HepG2 (cell line): ENCODE data around the gene ARL8A. TPM values are rescaled to one million over a fixed set of nuclear protein-coding genes. Genes with fewer than 3 reads are reported as not detected.
A peak's percentile ranks its signal among the peaks of the same experiment; 100 is the strongest.

Experiments used
- ASH2L ChIP-seq: fragments of 300-600, 200-600 bp; sonication (generic); IDR thresholded peaks from 2 replicates; pipeline ENCODE4 v1.7.0; 2017; ENCODE audit warnings: low read depth, mild to moderate bottlenecking, moderate library complexity, mixed read lengths, low read length; ENCODE audit not compliant: insufficient read length
- ERF ChIP-seq: IDR thresholded peaks from 2 replicates; pipeline ENCODE4 v1.6.1; 2018; ENCODE audit warnings: missing biosample characterization, missing genetic modification reagents
- LCORL ChIP-seq, 2 experiments: fragments of 450-650 bp in 1 of 2; sonication (generic) in 1 of 2; formaldehyde crosslinking in 1 of 2; IDR thresholded peaks; 2 replicates each; pipeline versions ENCODE4 v1.5.0 to v1.6.1; 2017 to 2020; ENCODE audit warnings: antibody characterized with exemption in 1 of 2, missing genetic modification reagents in 1 of 2
- RARG ChIP-seq: sonication (generic); formaldehyde crosslinking; IDR thresholded peaks from 2 replicates; pipeline ENCODE4 v1.4.0; 2020; ENCODE audit warnings: low read depth, mild to moderate bottlenecking, missing genetic modification reagents
- RXRB ChIP-seq: IDR thresholded peaks from 2 replicates; pipeline ENCODE4 v1.6.1; 2016; ENCODE audit warnings: borderline replicate concordance, missing genetic modification reagents, missing compliant biosample characterization
- SKI ChIP-seq: fragments of 450-650 bp; IDR thresholded peaks from one replicate; pipeline ENCODE4 v1.6.1; 2018; ENCODE audit warnings: mild to moderate bottlenecking; ENCODE audit not compliant: partially characterized antibody
- SOX5 ChIP-seq: IDR thresholded peaks from 2 replicates; pipeline ENCODE4 v1.6.1; 2016; ENCODE audit warnings: borderline replicate concordance
- STAG1 ChIP-seq: sonication (generic); formaldehyde crosslinking; IDR thresholded peaks from 2 replicates; pipeline ENCODE4 v1.4.0; 2020; ENCODE audit warnings: missing genetic modification reagents
- SUZ12 ChIP-seq: fragments of 150-350 bp; IDR thresholded peaks from 2 replicates; pipeline ENCODE4 v1.6.1; 2014; ENCODE audit warnings: low read depth, low read length
- TAF1 ChIP-seq: sonication (generic); formaldehyde crosslinking; IDR thresholded peaks from 2 replicates; pipeline ENCODE4 v1.4.0; 2020; ENCODE audit warnings: missing genetic modification reagents
- TBP ChIP-seq: sonication (generic); formaldehyde crosslinking; IDR thresholded peaks from 2 replicates; pipeline ENCODE4 v1.5.0; 2020; ENCODE audit warnings: missing genetic modification reagents
- TFAP4 ChIP-seq: sonication (generic); IDR thresholded peaks from 2 replicates; pipeline ENCODE4 v1.6.1; 2016; ENCODE audit warnings: low read depth, borderline replicate concordance
- TSC22D2 ChIP-seq: sonication (generic); formaldehyde crosslinking; IDR thresholded peaks from 2 replicates; pipeline ENCODE4 v1.5.1; 2020; ENCODE audit warnings: missing genetic modification reagents, mild to moderate bottlenecking, borderline replicate concordance
- ZBTB25 ChIP-seq: IDR thresholded peaks from 2 replicates; pipeline ENCODE4 v1.6.1; 2018; ENCODE audit warnings: missing genetic modification reagents
- ZBTB26 ChIP-seq: IDR thresholded peaks from 2 replicates; pipeline ENCODE4 v1.6.1; 2016; ENCODE audit warnings: missing compliant biosample characterization, missing genetic modification reagents, borderline replicate concordance
- ZHX1 ChIP-seq: sonication (generic); formaldehyde crosslinking; IDR thresholded peaks from 2 replicates; pipeline ENCODE4 v1.8.1; 2022; ENCODE audit warnings: low read depth, mild to moderate bottlenecking, missing genetic modification reagents
- ZNF331 ChIP-seq: sonication (generic); formaldehyde crosslinking; IDR thresholded peaks from 2 replicates; pipeline ENCODE4 v1.4.0; 2020; ENCODE audit warnings: missing genetic modification reagents
- ZNF709 ChIP-seq: sonication (generic); formaldehyde crosslinking; IDR thresholded peaks from 2 replicates; pipeline ENCODE4 v1.5.0; 2020; ENCODE audit warnings: mild to moderate bottlenecking, missing genetic modification reagents
- ZNF784 ChIP-seq: sonication (generic); formaldehyde crosslinking; IDR thresholded peaks from 2 replicates; pipeline ENCODE4 v1.5.1; 2020; ENCODE audit warnings: missing genetic modification reagents, mild to moderate bottlenecking, borderline replicate concordance
- polyA plus RNA-seq, 8 experiments: library from polyadenylated mRNA; depleted of rRNA in 3 of 8; stranded (reverse) in 7 of 8; unstranded in 1 of 8; fragments of >200 nt; fragmentation: Illumina TruSeq in 4 of 8; extraction: Trizol in 4 of 8; gene quantifications; 2 replicates each; pipeline versions ENCODE4 v1.2.1 to v1.2.3, GENCODE V29; 2011 to 2016; ENCODE audit warnings: low read depth in 4 of 8, missing spikeins in 1 of 8, mixed read lengths in 1 of 8; ENCODE audit not compliant: insufficient read depth in 1 of 8
- total RNA-seq, 5 experiments: library from RNA; depleted of rRNA; stranded (reverse); fragments of >200 nt; fragmentation: Illumina TruSeq; extraction: Trizol; gene quantifications; 2 replicates each; pipeline ENCODE4 v1.2.3, GENCODE V29; 2016; ENCODE audit warnings: low read depth in 1 of 5
- TF ChIP-seq, protein P1 (sequence below): sonication (generic); formaldehyde crosslinking; IDR thresholded peaks from 2 replicates; pipeline ENCODE4 v1.4.0; 2020; ENCODE audit warnings: mild to moderate bottlenecking, low read depth, missing genetic modification reagents

The ARL8A gene
- total and polyA plus RNA-seq, 2 of the 13 experiments (the other 11 are each of a cell fraction or from before 2014, with no cell fraction given), result 2.7 to 23.4 TPM

DNA sequence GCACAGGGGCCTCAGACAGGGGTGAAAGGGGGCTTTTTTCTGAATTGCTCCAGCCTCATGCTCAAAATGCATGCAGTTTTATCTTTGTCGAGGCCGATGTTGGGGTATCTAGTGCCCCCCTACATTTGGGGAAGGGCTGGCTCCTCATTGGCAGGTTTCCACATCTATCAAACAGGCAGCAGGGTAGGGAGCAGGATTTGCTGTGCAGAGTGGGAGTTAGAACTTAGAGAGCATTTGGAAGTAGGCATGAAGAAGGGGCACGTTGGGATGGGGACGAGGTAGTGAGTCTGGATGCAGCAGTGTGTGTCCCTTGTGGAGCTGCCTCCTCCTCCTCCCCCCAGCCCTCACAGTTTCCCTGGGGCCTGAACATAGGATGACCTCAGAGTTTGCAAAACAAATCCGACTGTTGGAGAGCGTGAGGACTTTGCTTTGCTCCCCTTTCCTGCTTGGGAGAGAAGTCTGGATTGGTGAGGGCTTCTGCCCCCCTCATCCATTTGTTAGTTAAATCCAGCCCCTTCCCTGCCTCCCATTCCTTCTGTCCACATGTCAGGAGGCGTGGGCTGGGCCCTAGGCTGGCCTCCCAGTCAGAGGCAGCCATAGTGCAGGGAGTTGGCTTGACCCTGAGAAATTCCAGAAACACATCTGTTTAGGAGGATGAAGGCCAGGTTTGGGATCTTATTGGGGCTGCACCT, 58.7 kb downstream of the ARL8A start (continued):
- 0 out of 2 replicates have a peak, but pooled peaks have one; percentile 35 for TF ChIP-seq TSC22D2
- peak; percentile 66 for TF ChIP-seq SKI
- TF ChIP-seq ZNF709, result no peak; the same call in 1 of the 2 replicates
- TF ChIP-seq ERF (CRISPR knock-in tag), result peak; percentile 38; the same call in 1 of the 2 replicates
- peak; percentile 90 for TF ChIP-seq SOX5 (CRISPR knock-in tag)
- no peak for TF ChIP-seq TBP (CRISPR knock-in tag)
- peak; percentile 81 for TF ChIP-seq ZNF331 (CRISPR knock-in tag)
- TF ChIP-seq TFAP4, result 0 out of 2 replicates have a peak, but pooled peaks have one; percentile 42
- TF ChIP-seq STAG1, result peak; percentile 14; the same call in 1 of the 2 replicates
- TF ChIP-seq ZBTB25 (CRISPR knock-in tag), result no peak
- peak; percentile 81; the same call in 1 of the 2 replicates for TF ChIP-seq ZBTB26 (CRISPR knock-in tag)
- TF ChIP-seq SUZ12, result no peak
- TF ChIP-seq, protein P1, sequence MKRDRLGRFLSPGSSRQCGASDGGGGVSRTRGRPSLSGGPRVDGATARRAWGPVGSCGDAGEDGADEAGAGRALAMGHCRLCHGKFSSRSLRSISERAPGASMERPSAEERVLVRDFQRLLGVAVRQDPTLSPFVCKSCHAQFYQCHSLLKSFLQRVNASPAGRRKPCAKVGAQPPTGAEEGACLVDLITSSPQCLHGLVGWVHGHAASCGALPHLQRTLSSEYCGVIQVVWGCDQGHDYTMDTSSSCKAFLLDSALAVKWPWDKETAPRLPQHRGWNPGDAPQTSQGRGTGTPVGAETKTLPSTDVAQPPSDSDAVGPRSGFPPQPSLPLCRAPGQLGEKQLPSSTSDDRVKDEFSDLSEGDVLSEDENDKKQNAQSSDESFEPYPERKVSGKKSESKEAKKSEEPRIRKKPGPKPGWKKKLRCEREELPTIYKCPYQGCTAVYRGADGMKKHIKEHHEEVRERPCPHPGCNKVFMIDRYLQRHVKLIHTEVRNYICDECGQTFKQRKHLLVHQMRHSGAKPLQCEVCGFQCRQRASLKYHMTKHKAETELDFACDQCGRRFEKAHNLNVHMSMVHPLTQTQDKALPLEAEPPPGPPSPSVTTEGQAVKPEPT, result no peak
- no peak for TF ChIP-seq RARG
- TF ChIP-seq ZNF784, result no peak
- peak; percentile 59 for TF ChIP-seq ASH2L
- no peak for TF ChIP-seq ZHX1 (CRISPR knock-in tag)
- peak; percentile 79; the same call in 1 of the 2 replicates for TF ChIP-seq RXRB
- no peak for TF ChIP-seq LCORL (IDR thresholded peaks at IDR 0.05)
- TF ChIP-seq LCORL (CRISPR knock-in tag; IDR thresholded peaks at IDR 0.05), result peak; percentile 93
- TF ChIP-seq TAF1 (CRISPR knock-in tag), result peak; percentile 49; the same call in 1 of the 2 replicates
